Fibroblast of lung (primary cell): ENCODE data around the gene NOS1AP. TPM values are rescaled to one million over a fixed set of nuclear protein-coding genes. Genes with fewer than 3 reads are reported as not detected.

ENCODE experiments used
- DNase-seq, 2 donors: peaks; one replicate each; pipeline versions ENCODE4 v3.0.0 to v3.0.0-alpha.2; 2010; ENCODE audit warnings: low read depth in 2 of 2
- H2AFZ ChIP-seq: 2 replicates; pipeline ENCODE4 v1.5.1; 2012; ENCODE audit warnings: low read length, control low read depth, inconsistent platforms
- H3K27ac ChIP-seq: 2 replicates; pipeline ENCODE4 v1.5.1; 2011; ENCODE audit warnings: low read length, control low read depth; ENCODE audit not compliant: insufficient read depth
- H3K27me3 ChIP-seq: 2 replicates; pipeline ENCODE4 v1.5.1; 2011; ENCODE audit warnings: mild to moderate bottlenecking, low read length; ENCODE audit not compliant: control insufficient read depth, insufficient read depth
- H3K36me3 ChIP-seq: 2 replicates; pipeline ENCODE4 v1.5.1; 2011; ENCODE audit warnings: low read length; ENCODE audit not compliant: control insufficient read depth, insufficient read depth
- H3K4me1 ChIP-seq: 2 replicates; pipeline ENCODE4 v1.5.1; 2011; ENCODE audit warnings: low read length; ENCODE audit not compliant: control insufficient read depth, insufficient read depth; ENCODE audit errors: extremely low read depth
- H3K4me2 ChIP-seq: 2 replicates; pipeline ENCODE4 v1.5.1; 2011; ENCODE audit warnings: low read length, control low read depth; ENCODE audit not compliant: insufficient read depth; ENCODE audit errors: extremely low read depth
- H3K4me3 ChIP-seq, 4 experiments: fragments of 200-600 bp in 1 of 4; sonication (generic) in 1 of 4; replicated peaks in 1 of 4; 2 replicates each; pipeline ENCODE4 v1.5.1; 2011 to 2016; ENCODE audit warnings: low read length in 4 of 4, low read depth in 3 of 4, mild to moderate bottlenecking in 3 of 4, control low read depth in 2 of 4, inconsistent platforms in 1 of 4, mixed read lengths in 1 of 4; ENCODE audit not compliant: insufficient read depth in 1 of 4; ENCODE audit errors: control extremely low read depth in 1 of 4
- H3K79me2 ChIP-seq: 2 replicates; pipeline ENCODE4 v1.5.1; 2012; ENCODE audit warnings: mild to moderate bottlenecking, low read length, inconsistent platforms; ENCODE audit not compliant: control insufficient read depth, insufficient read depth
- H3K9ac ChIP-seq: 2 replicates; pipeline ENCODE4 v1.5.1; 2011; ENCODE audit warnings: mild to moderate bottlenecking, low read length, control low read depth; ENCODE audit not compliant: insufficient read depth
- H3K9me3 ChIP-seq: 2 replicates; pipeline ENCODE4 v1.5.1; 2012; ENCODE audit warnings: low read depth, low read length; ENCODE audit not compliant: control insufficient read depth, insufficient read depth
- H4K20me1 ChIP-seq: 2 replicates; pipeline ENCODE4 v1.5.1; 2011; ENCODE audit warnings: low read length; ENCODE audit not compliant: control insufficient read depth, insufficient read depth; ENCODE audit errors: extremely low read depth
- EZH2 ChIP-seq: IDR thresholded peaks from 2 replicates; pipeline ENCODE4 v1.5.1; 2012; ENCODE audit warnings: low read length, control low read depth, mild to moderate bottlenecking; ENCODE audit errors: missing control alignments
- polyA plus RNA-seq, 2 donors: library from polyadenylated mRNA; depleted of rRNA in 1 of 2; stranded (reverse) in 1 of 2; unstranded in 1 of 2; fragments of >200 nt; gene quantifications; 2 replicates each; pipeline ENCODE4 v1.2.1, GENCODE V29; 2011 to 2012; ENCODE audit warnings: missing spikeins in 1 of 2
- total RNA-seq: library from RNA; depleted of rRNA; stranded (reverse); fragments of >200 nt; gene quantifications from 2 replicates; pipeline ENCODE4 v1.2.1, GENCODE V29; 2014
- TF ChIP-seq, protein P1 (sequence below), 2 donors: IDR thresholded peaks in 1 of 2; conservative IDR thresholded peaks in 1 of 2; 1 replicate in 1 of 2; 2 replicates in 1 of 2; pipeline ENCODE4 v1.5.1; 2011 to 2012; ENCODE audit warnings: low read length in 2 of 2, control low read depth in 1 of 2, inconsistent platforms in 1 of 2, low read depth in 1 of 2, mild to moderate bottlenecking in 1 of 2

The NOS1AP gene
- total and polyA plus RNA-seq, 2 donors (not counting 1 experiment from before 2014, with no cell fraction given), result 0.14 to 0.17 TPM

GRCh38 chr1:162212713-162213112 lies 143.2 kb downstream of the NOS1AP start:
- H3K9me3 ChIP-seq, result no peaks in the 10 kb centered on the region
- H2AFZ ChIP-seq, result no peak overlapping the region
- no peak overlapping the region for H3K4me2 ChIP-seq
- no peaks in the 10 kb centered on the region for H3K4me1 ChIP-seq
- no peaks in the 10 kb centered on the region for H3K79me2 ChIP-seq
- no peaks in the 10 kb centered on the region for H3K36me3 ChIP-seq
- no peak overlapping the region for H3K27ac ChIP-seq
- TF ChIP-seq, protein P1, sequence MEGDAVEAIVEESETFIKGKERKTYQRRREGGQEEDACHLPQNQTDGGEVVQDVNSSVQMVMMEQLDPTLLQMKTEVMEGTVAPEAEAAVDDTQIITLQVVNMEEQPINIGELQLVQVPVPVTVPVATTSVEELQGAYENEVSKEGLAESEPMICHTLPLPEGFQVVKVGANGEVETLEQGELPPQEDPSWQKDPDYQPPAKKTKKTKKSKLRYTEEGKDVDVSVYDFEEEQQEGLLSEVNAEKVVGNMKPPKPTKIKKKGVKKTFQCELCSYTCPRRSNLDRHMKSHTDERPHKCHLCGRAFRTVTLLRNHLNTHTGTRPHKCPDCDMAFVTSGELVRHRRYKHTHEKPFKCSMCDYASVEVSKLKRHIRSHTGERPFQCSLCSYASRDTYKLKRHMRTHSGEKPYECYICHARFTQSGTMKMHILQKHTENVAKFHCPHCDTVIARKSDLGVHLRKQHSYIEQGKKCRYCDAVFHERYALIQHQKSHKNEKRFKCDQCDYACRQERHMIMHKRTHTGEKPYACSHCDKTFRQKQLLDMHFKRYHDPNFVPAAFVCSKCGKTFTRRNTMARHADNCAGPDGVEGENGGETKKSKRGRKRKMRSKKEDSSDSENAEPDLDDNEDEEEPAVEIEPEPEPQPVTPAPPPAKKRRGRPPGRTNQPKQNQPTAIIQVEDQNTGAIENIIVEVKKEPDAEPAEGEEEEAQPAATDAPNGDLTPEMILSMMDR (conservative IDR thresholded peaks at IDR 0.05 in 1 of 2, IDR thresholded peaks at IDR 0.05 in 1 of 2; ENCODE audit: low read depth in 1 of 2, low read length in 2 of 2), result no peak
- H3K4me3 ChIP-seq, result no peak overlapping the region
- DNase-seq, result no peak
- no peaks in the 10 kb centered on the region for H4K20me1 ChIP-seq
- peaks cover 2% of the 10 kb centered on the region for H3K27me3 ChIP-seq
- no peak overlapping the region for H3K9ac ChIP-seq

- Histone ChIP-seq H4K20me1 (no peaks in the 10 kb centered on the region), H3K79me2 (no peaks in the 10 kb centered on the region), H2AFZ (no peak overlapping the region), H3K27me3 (peaks cover 2% of the 10 kb centered on the region), H3K36me3 (no peaks in the 10 kb centered on the region), H3K4me3 (no peak overlapping the region), H3K9ac (no peak overlapping the region), H3K9me3 (no peaks in the 10 kb centered on the region), H3K4me1 (no peaks in the 10 kb centered on the region), H3K4me2 (no peak overlapping the region), H3K27ac (no peak overlapping the region)
- no peak for TF ChIP-seq EZH2
- TF ChIP-seq, protein P1 (conservative IDR thresholded peaks at IDR 0.05 in 1 of 2, IDR thresholded peaks at IDR 0.05 in 1 of 2; ENCODE audit: low read depth in 1 of 2, low read length in 2 of 2), result no peak
- peak; percentile 56 to 80 for DNase-seq
These were observed 143.9 kb downstream of the NOS1AP start for GRCh38 chr1:162213281-162213912.

DNA sequence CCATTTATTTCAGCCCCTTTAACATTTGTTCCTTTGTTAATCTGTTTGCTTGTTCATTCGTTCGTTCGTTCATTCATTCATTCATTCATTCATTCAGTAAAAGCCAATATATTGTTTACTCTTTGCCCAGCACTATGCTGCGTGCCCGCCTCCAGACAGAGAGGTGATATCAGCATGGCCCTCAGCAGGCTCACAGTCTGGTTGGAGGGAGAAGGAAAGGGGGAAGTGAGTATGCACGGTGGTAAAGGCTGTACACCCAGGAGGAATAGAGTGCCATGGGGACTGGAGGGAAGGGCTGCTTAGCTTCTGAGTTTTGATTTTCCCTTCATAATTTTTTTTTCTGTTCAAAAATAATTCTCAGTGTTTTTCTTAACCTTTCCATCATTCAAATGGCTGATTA lies 144.7 kb downstream of the NOS1AP start:
- DNase-seq, result no peak
- Histone ChIP-seq H3K9me3 (no peaks in the 10 kb centered on the region), H3K36me3 (no peaks in the 10 kb centered on the region), H3K27ac (no peak overlapping the region), H3K4me2 (no peak overlapping the region), H3K4me3 (no peak overlapping the region), H3K79me2 (no peaks in the 10 kb centered on the region), H2AFZ (no peak overlapping the region), H3K27me3 (peaks cover 2% of the 10 kb centered on the region), H3K9ac (no peak overlapping the region), H3K4me1 (no peaks in the 10 kb centered on the region), H4K20me1 (no peaks in the 10 kb centered on the region)
- no peak for TF ChIP-seq EZH2
- TF ChIP-seq, protein P1 (conservative IDR thresholded peaks at IDR 0.05 in 1 of 2, IDR thresholded peaks at IDR 0.05 in 1 of 2; ENCODE audit: low read depth in 1 of 2, low read length in 2 of 2), result no peak
